ENCODE data around the gene PALD1.

The PALD1 gene

GRCh38 chr10:70586348-70586930 lies 107.9 kb downstream of the PALD1 start:
- DNase-seq (ENCODE audit: low read depth): no peak
- no peak overlapping the region for H3K4me3 ChIP-seq (ENCODE audit: low read length)
- TF ChIP-seq CTCF (conservative IDR thresholded peaks at IDR 0.05; ENCODE audit: low read depth, low read length): no peak

- no peak for DNase-seq (ENCODE audit: low read depth)
- TF ChIP-seq CTCF (conservative IDR thresholded peaks at IDR 0.05; ENCODE audit: low read depth, low read length): no peak
- H3K4me3 ChIP-seq (ENCODE audit: low read length): no peak overlapping the region
Observed at GRCh38 chr10:70587045-70587658, 108.6 kb downstream of the PALD1 start.

DNA sequence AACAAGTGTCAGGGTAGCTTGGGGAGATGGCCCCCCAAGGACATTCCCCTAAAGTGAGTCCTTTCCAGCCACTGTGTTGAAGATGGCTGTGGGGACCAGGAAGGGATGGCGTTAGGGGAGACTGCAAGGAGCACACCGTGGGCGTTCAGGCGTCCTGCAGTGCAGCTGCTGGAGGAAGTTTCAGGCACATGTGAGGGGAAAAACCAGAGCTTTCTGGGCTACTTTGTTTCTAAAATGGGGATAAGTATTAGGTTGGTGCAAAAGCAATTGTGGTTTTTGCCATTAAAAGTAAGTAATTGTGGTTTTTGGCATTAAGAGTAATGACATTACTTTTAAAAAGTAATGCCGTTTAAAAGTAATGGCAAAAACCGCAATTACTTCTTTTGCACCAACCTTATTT lies 109.7 kb downstream of the PALD1 start:
- no peak for DNase-seq (ENCODE audit: low read depth)

DNA sequence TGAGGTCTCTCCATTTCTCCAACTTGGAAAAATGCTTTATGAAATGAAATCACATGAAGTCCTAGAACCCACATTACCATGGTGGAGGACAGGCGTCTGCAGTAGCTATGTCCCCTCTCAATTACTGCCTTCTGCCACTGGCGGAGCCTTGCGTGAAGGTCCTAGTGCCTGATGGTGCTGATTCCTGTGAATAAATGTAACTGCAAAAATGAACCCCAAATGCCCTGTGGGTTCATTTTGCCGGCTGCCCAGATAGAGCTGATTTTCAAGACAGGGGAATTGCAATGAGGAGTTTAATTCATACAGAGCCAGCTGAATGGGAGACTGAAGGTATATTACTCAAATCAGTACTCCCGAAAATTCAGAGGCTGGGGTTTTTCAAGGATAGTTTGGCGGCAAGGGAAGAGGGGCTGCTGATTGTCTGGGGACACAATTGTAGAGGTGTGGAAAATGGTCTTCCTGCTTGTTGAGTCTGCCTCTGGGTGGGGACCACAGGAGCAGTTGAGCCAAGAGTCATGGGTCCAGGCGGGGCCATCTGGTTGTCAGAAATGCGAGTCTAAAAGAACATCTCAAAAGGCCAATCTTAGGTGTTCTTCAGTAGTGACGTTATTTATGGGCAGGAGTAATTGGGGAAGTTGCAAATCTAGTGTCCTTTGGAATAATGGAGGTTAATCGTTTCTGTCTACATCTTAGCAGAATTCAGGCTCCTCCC lies 110.4 kb downstream of the PALD1 start:
- no peak for TF ChIP-seq CTCF (conservative IDR thresholded peaks at IDR 0.05; ENCODE audit: low read depth, low read length)
- DNase-seq (ENCODE audit: low read depth): no peak
- no peak overlapping the region for H3K4me3 ChIP-seq (ENCODE audit: low read length)

More for the DNA sequence above, 109.7 kb downstream of the PALD1 start:
- H3K4me3 ChIP-seq (ENCODE audit: low read length): no peak overlapping the region
- no peak for TF ChIP-seq CTCF (conservative IDR thresholded peaks at IDR 0.05; ENCODE audit: low read depth, low read length)

DNA sequence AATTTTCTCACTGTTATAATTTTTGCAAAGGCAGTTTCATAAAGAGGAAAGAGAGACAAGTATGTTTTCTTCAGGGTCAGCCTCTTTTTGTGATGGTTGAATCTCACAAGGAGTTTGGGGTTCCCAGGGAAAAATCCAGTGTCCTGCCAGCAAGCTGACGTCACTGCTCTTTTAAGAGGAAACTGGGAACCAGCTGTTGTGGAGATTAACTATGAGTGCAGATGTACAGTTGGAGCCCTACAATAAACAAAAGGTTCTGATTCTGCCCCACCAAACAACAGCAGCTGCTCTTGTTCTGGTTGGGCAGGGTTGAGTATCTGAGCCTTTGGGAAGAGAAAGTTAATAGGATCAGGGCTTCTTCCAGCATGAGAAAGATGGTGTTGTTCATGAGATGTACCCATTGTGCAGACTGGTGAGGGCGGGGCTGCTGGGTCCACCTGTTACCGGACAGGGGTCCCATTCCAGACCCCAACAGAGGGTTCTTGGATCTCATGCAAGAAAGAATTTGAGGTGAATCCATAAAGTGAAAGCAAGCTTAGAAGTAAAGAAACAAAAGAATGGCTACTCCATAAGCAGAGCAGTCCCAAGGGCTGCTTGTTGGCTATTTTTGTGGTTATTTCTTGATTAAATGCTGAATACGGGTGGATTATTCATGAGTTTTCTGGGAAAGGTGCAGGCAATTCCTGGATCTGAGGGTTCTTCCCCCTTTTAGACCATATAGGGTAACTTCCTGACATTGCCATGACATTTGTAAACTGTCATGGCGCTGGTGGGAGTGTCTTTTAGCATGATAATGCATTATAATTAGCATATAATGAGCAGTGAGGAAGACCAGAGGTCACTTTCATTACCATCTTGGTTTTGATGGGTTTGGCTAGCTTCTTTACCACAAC lies 111.4 kb downstream of the PALD1 start:
- H3K4me3 ChIP-seq (ENCODE audit: low read length): no peak overlapping the region
- no peak for DNase-seq (ENCODE audit: low read depth)
- no peak for TF ChIP-seq CTCF (conservative IDR thresholded peaks at IDR 0.05; ENCODE audit: low read depth, low read length)

GRCh38 chr10:70590655-70591416 lies 112.3 kb downstream of the PALD1 start:
- H3K4me3 ChIP-seq (ENCODE audit: low read length): no peak overlapping the region
- no peak for TF ChIP-seq CTCF (conservative IDR thresholded peaks at IDR 0.05; ENCODE audit: low read depth, low read length)
- DNase-seq (ENCODE audit: low read depth): no peak

Data from retinal pigment epithelial cell (primary cell).